GM12875 (cell line): ENCODE results near the gene CLCN2.
A peak's percentile ranks its signal among the peaks of the same experiment; 100 is the strongest.

Source experiments
- H3K4me3 ChIP-seq: one replicate; pipeline ENCODE4 v1.5.1; 2011; ENCODE audit warnings: low read depth, low read length, control low read depth
- TF ChIP-seq, protein P1 (sequence below): IDR thresholded peaks from 2 replicates; pipeline ENCODE4 v1.5.1; 2011; ENCODE audit warnings: low read depth, mild to moderate bottlenecking, control low read depth, inconsistent platforms, low read length, moderate library complexity, borderline replicate concordance; ENCODE audit not compliant: insufficient read depth

Gene CLCN2

DNA sequence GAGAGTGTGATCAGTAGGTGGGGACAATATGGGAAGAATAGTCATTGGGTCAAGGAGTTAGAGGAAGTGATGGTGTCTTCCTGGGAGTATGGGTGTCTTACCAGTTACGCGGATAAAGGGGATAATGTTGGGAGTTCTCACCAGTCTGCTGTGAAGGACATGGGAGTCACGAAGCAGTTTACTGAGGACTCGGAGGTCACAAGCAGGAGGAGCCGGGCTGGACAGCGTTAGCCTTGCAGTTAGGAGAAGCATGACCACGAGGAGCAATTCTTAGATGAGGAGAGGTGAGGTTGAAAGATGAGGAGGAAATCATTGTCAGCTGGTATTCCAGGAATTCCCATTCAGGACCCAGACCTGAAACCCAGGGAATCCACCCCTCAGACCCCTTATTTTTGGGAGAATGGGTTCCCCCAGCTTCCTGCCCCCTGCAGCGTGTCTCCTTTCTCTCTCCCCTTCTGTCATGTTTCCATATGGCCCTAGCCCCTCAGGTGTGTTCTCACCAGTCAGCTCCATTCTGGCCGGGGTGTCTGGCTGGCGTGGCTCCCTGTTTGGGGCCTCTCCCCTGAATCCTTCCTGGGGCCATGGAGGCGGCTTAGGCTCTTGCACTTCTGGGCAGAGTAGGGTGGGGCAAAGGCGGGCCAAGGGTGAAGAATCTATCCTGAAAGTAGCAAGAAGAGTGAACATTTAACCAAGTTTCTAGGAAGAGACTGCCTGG lies 14.5 kb upstream of the CLCN2 start:
- TF ChIP-seq, protein P1, sequence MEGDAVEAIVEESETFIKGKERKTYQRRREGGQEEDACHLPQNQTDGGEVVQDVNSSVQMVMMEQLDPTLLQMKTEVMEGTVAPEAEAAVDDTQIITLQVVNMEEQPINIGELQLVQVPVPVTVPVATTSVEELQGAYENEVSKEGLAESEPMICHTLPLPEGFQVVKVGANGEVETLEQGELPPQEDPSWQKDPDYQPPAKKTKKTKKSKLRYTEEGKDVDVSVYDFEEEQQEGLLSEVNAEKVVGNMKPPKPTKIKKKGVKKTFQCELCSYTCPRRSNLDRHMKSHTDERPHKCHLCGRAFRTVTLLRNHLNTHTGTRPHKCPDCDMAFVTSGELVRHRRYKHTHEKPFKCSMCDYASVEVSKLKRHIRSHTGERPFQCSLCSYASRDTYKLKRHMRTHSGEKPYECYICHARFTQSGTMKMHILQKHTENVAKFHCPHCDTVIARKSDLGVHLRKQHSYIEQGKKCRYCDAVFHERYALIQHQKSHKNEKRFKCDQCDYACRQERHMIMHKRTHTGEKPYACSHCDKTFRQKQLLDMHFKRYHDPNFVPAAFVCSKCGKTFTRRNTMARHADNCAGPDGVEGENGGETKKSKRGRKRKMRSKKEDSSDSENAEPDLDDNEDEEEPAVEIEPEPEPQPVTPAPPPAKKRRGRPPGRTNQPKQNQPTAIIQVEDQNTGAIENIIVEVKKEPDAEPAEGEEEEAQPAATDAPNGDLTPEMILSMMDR: no peak

DNA sequence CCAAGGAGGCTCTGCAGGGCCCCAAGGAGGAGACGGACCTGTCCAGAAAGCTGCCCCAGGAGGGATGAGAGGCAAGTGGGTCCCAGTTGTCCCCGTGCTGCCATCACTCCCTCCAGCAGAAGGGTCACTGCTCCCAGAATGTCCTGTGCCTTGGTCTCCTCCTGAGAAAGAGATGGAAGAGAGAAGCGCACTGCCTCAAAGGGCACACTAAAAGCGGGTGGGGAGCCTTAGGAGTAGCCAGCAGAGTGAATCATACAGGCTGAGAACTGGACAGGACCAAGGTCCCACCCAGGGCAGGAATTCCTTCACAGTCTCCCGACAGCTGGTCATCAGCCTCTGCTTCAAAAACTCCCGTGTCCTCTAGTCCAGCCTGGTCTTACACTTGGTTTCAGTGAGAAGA lies 12.0 kb upstream of the CLCN2 start:
- TF ChIP-seq, protein P1: no peak
- H3K4me3 ChIP-seq: no peak overlapping the region

More for the DNA sequence above, 14.5 kb upstream of the CLCN2 start:
- H3K4me3 ChIP-seq: no peak overlapping the region

DNA sequence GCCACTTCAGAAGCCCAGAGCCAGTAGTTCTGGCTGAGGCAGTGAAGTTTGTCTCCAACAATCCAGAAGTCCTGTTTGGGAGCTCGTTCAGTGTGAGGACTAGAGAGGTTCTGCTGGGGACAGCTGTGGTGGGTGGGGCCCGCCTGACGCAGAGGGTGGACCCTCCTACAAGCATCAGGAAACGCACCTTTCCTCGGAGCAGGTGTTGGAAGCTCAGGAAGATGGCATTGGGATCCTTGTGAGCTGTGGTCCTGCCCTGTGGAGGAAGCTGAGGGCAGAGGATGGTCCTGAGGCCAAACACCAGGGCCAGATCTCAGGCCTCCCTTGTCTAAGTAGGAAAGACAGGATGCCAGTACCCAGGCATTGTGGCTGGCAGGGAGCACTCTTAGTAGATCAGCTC lies 11.5 kb upstream of the CLCN2 start:
- no peak overlapping the region for H3K4me3 ChIP-seq
- TF ChIP-seq, protein P1: no peak

DNA sequence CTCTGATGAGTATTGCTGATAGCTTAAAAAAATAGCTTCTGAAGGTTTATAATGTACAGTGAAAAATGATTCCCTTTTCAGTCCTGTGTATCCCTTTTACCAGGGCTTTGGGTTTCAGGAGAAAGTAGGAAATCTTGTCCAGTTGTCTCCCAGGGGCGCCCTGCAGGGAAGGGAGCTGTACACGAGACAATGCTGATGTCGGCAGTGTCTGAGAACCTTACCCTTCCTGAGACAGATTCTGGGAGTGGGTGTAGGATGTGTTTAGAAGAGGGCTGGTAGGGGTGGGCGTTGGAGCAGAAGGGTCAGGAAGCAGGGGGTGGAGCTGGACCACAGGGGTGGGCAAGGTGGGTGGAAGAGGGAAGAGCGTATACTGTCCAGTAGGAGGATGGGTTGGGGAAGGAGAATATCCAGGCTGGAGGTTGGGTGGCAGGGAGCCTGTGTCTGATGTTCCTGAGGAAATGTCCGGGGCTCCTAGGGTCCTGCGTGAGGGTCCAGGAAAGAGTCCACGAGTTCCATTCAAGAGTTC lies 11.0 kb upstream of the CLCN2 start:
- H3K4me3 ChIP-seq: no peak overlapping the region
- TF ChIP-seq, protein P1: no peak

DNA sequence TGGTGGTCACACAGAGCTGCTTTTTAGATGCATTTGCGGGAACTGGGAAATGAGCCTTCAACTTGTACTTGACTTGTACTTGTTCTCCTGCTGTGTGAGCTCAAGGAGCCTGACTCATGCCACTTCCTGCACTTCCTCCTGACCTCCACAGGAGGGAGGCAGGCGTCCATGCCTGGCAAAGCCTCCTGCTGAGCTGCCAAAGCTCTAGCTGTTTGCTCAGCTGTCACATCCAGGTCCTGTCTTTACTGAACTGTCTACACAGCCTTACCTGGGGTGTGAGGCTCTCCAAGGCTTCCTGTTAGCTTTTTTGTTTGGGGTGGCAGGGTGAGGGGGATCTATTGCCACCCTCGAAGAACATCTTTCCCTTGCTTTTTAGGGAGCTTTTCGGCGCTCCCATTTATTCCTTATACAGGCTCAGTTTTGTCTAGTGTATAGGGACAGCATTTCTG lies 10.2 kb upstream of the CLCN2 start:
- no peak overlapping the region for H3K4me3 ChIP-seq
- TF ChIP-seq, protein P1: peak; percentile 89

DNA sequence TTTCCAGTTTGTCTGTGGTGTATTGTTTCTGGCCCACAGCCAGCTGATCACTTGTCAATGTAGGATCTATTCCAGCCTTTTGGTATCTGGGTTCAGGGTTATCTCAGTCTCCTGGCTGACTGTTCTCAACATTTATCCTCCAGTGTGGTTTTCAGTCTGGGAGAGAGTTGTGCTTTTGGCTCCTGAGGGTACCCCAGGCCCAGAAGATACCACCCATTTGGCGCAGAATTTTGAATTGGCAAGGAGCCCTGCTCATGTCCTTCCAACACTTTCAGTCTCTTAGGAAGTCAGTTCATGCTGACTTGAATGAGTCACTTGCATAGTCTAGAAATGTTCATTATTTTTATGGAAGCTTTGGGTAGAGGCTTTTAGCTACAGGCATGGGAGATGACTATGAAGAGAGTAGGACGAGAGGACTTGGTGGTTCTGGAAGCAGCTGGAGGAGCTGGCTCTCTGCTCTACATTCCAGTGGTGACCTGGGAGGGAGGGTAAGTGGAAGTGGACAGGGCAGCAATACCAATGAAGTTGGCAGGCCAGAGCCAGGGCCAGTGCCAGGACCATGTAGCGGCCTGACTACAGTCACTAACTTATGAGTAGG lies 7.3 kb upstream of the CLCN2 start:
- TF ChIP-seq, protein P1: no peak
- H3K4me3 ChIP-seq: no peak overlapping the region

DNA sequence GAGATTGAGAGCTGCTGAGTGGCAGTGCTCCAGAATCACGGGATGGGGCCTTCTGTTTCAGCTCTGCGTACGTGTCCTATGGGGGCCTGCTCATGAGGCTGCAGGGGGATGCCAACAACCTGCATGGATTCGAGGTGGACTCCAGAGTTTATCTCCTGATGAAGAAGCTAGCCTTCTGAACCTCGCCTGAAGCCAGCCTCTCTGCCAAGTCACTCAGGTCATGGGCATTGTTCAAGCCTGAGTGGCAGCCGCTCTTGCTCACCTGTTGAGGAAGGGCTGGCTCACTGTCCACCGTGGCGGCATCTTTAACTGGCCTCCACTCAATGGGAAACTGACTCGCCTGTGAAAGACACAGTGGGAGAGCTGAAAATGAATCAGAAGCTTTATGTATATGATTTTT lies 6.7 kb upstream of the CLCN2 start:
- H3K4me3 ChIP-seq: no peak overlapping the region
- TF ChIP-seq, protein P1: no peak
